HL-60 (cell line): ENCODE data around the gene ARF1.

Experiments used
- CTCF ChIP-seq: IDR thresholded peaks from one replicate; pipeline ENCODE4 v1.5.1; 2011; ENCODE audit warnings: low read length, control low read depth, inconsistent platforms; ENCODE audit not compliant: insufficient read depth
- GABPA ChIP-seq: IDR thresholded peaks from 2 replicates; pipeline ENCODE4 v1.6.1; 2012; ENCODE audit warnings: low read depth
- POLR2AphosphoS5 ChIP-seq: IDR thresholded peaks from 2 replicates; pipeline ENCODE4 v1.6.1; 2012; ENCODE audit warnings: low read depth
- TF ChIP-seq, protein P1 (sequence below): IDR thresholded peaks from 2 replicates; pipeline ENCODE4 v1.6.1; 2012; ENCODE audit warnings: low read depth; ENCODE audit not compliant: insufficient replicate concordance

DNA sequence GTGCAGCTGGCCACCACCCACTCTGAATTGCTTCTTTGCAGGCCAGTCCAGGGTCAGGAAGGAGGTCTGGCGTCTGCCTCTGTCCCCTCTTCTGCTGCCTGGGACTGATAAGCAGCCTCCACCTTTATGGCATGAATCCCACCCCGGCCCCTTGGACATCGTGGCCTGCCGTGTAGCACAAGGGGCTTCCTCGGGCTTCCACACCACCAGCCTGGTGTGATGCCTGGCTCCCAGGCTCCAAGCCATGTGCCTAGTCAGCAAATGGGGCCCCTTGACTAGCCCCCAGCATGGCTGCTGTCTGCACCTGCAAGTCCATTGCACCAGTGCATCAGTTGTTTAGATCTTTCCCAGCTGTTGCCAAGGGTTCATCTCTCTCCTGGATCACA, 9.9 kb upstream of the ARF1 start:
- TF ChIP-seq CTCF (no peak), POLR2AphosphoS5 (no peak), GABPA (no peak)
- TF ChIP-seq, protein P1, sequence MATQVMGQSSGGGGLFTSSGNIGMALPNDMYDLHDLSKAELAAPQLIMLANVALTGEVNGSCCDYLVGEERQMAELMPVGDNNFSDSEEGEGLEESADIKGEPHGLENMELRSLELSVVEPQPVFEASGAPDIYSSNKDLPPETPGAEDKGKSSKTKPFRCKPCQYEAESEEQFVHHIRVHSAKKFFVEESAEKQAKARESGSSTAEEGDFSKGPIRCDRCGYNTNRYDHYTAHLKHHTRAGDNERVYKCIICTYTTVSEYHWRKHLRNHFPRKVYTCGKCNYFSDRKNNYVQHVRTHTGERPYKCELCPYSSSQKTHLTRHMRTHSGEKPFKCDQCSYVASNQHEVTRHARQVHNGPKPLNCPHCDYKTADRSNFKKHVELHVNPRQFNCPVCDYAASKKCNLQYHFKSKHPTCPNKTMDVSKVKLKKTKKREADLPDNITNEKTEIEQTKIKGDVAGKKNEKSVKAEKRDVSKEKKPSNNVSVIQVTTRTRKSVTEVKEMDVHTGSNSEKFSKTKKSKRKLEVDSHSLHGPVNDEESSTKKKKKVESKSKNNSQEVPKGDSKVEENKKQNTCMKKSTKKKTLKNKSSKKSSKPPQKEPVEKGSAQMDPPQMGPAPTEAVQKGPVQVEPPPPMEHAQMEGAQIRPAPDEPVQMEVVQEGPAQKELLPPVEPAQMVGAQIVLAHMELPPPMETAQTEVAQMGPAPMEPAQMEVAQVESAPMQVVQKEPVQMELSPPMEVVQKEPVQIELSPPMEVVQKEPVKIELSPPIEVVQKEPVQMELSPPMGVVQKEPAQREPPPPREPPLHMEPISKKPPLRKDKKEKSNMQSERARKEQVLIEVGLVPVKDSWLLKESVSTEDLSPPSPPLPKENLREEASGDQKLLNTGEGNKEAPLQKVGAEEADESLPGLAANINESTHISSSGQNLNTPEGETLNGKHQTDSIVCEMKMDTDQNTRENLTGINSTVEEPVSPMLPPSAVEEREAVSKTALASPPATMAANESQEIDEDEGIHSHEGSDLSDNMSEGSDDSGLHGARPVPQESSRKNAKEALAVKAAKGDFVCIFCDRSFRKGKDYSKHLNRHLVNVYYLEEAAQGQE: no peak
